Measurements from ENCODE around the gene TENM3.

The TENM3 gene

DNA sequence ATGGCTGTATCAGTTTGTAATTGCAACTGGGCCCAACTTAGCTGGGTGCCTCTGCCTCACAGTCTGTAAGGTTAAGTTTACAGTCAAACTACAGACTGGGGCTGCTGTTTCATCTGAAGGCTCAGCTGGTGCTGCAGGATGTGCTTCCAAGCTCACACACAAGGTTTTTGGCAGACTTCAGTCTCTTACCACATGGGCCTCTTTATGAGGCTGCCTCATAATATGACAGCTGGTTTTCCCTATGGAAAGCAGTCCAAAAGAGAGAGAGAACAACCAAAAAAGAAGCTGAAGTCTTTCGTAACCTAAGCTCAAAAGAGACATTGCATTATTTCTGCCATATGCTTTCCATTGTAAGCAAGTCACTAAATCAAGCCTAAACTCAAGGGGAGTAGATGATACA is 402.3 kb downstream of the TENM3 start:
- no peak for DNase-seq

DNA sequence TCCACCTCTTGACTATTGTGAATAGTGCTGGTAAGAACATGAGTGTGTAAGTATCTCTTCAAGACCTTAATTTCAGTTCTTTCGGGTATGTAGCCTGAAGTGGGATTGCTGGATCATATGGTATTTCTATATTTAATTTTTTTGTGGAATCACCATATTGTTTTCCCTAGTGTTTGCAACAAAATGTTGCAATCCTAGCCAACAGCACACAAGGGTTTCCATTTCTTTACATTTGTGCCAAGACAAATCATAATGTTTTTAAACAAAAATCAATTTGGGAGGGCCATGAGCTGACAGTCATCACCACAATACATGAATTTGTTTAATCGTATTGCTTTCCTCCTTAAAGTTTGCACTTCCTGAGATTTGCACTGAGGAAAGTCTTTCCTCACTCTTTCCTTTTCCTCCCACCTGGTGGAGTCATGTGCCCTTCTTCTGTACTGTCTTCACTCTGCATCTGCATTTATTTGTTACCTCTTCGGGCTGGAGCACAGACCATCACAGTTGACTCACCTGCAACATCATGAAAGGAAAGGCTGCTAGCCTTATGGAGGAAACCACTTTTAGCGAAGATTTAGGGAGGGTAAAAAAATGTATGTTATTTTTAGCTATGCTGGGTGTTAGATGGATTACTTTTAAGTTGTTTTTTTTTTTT is 404.6 kb downstream of the TENM3 start:
- no peak for DNase-seq

DNA sequence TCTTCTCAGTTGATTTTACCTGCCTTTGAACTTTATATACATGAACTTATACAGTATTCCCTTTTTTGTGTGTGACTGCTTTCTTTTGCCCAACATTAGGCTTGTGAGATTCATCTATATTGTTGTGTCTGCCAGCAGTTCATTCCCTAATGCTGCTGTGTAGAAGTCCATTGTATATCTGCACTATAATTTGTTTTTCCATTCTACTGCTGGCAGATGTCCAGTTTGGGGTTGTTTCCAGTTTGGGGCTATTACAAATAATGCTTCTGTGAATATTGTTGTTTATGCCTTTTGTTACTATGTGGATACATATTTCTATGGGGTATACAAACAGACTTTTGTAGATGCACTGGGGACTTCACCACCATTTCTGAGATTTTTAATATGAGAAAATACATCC is 405.6 kb downstream of the TENM3 start:
- no peak for DNase-seq

DNA sequence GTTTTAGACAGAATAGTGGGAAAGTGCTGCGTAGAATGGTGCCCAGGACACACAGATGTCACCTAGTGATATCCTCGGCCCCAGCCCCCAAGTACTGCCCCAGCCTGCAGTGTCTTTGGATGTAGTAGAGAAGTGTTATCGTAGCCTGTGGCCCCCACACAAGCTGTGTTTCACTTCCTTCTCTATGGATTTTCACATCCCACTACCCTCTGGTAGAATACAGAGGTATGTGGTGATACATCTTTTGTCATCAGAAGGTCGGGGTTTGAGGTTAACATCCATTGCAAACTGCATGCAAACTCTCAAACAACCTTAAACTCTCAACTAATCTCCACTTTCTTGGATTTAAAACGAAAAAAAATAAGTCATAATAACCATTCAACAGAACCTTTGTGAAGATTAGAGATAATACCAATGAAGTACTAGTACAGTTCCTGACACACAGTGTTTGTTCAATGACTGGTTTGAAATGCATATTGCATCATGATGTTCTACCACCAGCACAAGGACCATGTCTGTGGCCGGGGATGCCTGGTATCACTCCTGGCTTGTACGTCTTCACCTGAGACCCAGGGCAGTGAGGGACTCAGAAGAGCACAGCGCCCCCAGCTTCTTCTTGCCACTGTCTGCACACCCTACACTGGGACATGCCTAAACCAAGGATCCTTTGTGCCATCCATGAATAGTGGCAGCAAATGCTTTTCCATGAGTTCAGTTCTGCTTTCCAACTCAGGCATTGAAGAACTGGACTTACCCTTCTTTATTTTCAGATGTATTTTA is 406.7 kb downstream of the TENM3 start:
- no peak for DNase-seq

DNA sequence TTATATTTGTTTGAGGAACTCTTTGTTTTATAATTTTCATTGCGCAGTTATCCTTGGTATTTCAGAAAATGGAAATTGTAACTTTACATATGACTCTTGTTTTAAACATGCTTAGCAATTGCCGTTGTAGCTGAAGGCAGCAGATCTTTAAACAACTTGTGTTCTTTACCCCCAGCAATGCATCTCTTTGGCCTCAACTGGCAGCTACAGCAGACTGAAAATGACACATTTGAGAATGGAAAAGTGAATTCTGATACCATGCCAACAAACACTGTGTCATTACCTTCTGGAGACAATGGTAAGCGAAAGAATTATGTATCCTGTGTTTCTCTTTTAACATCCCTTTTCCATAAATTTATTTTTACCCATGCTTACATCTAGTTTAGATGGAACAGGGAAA is 410.4 kb downstream of the TENM3 start:
- no peak for DNase-seq

DNA sequence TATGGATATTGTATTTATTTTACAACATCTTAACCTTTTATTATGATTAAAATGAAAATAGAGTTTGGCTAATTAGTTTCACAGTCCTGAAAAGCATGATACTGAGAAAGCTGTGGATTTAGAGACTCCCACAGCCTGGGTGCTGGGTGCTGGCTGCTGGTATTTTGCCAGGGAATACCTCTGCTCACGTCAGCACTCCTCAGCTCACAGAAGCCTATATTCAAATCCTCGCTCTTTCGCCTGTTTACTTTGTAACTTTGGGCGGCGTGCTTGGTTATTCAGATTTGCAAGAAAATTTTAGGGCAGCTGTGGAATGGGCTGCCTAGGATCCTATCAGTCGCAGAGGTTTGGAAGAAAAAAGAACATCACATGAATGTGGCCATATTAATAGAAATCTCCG is 412.1 kb downstream of the TENM3 start:
- no peak for DNase-seq

DNA sequence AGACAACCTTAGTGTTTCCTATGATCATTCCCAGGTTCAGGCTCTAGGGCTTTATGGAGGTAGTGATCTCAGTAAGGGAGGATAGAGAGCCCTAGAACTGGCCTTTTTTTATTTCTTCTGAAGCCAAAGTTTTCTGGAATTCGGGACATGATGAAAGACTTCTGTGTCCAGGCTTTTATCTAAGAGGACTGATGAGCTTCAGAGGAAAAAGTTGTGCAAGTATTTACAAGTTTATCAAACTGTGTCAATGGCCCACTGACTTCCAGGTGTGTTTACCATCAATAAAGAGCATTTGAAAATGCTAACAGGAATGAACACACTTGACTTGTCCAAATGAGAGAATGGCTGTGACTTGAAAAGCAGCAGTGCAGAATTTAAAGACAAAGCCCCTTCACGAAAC is 419.3 kb downstream of the TENM3 start:
- no peak for DNase-seq

DNA sequence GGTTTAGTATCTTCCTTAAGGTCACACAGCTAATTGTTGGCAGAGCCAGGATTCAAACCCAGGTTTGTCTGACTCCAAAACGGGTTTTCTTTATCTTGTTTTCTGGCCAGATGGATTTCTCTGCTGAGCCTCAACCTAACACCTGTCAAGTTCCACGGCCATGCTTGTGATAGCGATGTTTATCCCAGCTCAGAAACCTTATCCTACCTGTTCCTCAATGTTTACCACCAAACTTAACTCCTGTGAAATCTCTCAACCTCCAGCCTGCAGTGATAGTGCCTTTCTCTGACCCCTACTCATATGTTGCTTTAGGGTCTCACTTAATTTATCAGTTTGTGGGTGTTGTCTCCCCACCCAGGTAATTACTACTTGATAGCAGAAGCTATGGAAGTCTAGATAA is 428.0 kb downstream of the TENM3 start:
- DNase-seq: no peak

DNA sequence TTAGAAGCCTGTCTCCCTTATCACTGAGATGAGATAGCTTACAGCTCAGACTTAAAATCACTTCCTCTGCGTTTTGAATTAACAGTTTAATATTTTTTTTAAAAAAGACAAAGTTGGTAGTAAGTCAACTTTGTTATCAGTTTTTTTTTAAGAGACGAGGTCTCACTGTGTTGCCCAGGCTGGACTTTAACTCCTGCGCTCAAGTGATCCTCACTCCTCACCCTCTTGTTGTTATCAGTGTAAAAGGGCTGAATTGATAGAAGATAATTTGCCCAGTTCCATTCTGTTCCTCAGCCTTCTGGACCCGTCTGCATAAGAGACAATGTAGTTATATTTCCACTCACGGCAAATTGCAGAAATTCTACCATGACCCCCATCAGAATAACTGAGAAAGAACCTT is 428.5 kb downstream of the TENM3 start:
- no peak for DNase-seq

DNA sequence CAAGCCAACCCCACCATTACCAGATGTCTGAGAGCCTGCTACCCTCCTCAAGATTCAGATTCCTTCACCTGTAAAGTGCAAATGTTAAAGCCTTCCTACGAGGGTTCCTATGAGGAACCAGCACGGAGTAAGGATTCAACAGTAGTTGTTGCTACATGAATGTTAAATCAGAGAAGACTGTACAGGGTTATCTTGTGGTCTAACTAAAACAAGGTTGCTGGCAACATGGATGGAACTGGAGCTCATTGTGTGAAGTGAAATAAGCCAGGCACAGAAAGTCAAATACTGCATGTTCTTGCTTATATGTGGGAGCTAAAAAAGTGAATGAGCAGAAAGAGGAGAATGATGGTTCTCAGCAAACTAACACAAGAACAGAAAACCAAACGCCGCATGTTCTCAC is 435.4 kb downstream of the TENM3 start:
- DNase-seq: no peak

DNA sequence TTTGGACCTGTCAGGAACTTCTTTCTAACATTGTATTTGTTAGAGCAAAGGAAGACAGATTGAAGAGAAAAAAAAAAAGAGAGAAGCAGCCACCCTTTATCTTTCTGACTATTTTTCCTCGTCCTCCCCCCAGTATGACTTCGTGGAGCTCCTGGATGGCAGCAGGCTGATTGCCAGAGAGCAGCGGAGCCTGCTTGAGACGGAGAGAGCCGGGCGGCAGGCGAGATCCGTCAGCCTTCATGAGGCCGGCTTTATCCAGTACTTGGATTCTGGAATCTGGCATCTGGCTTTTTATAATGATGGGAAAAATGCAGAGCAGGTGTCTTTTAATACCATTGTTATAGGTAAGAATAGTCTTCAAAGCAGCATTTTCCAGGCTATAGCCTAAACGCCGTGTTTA is 436.3 kb downstream of the TENM3 start:
- no peak for DNase-seq

DNA sequence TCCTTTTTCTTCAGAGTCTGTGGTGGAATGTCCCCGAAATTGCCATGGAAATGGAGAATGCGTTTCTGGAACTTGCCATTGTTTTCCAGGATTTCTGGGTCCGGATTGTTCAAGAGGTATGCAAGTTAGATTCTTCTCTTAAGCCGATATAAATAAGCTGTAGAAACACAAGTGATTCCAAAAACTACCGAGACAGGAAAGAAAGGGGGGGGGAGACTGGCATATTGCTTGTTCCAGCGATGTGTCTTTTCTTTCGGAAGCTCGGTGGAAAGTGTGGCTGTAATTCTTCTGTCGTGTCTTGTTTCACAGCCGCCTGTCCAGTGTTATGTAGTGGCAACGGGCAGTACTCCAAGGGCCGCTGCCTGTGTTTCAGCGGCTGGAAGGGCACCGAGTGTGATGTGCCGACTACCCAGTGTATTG is 437.0 kb downstream of the TENM3 start:
- DNase-seq: peak in 1 of 2 donors; percentile 8

DNA sequence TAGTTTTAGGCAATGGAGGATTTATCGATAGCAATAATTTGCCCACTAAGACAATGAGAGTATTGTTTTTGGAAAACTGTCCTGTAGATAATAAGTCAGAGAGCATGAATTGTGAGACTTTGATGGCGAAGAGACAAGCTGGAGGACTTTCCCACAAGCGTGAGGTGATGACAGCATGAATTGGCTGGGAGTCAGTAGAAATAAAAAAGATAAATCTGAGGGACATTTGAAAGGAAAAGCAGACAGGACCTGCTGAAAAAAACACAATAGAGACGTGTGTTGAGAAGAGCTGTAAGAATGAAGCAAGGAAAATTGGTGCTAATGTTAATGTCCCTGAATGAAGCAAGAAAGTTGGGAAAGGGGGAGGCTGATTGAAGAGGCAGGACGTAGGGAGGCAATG is 440.5 kb downstream of the TENM3 start:
- DNase-seq: no peak

DNA sequence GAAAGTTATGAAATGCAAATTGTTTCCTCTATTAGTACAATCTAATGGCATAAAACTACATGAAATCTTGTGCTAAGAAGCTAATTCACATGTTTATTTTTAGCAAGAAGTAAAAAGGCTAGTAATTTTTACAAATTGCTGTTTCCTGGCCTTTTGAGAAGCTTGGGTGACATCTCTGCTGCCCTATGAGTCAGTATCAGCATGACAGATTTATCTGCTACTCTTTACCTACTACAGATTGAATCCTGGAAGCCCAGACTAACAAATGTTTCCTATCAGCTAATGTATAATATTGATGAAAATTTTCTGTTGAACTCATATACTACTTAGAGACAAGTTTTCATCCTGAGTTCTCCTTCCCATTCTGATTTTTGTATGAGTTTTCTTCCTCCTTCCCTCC is 441.6 kb downstream of the TENM3 start:
- no peak for DNase-seq

DNA sequence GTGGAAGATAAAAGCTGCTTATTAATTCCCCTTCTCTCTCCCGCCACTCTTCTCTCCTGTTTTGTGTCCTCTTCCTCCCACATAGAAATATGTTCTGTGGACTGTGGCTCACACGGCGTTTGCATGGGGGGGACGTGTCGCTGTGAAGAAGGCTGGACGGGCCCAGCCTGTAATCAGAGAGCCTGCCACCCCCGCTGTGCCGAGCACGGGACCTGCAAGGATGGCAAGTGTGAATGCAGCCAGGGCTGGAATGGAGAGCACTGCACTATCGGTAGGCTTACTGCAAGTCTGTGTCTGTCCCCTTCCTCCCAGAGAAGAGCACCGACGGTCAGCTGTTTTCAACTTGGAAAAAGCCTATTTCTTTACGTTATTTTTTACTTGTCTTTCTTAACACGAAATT is 444.9 kb downstream of the TENM3 start:
- DNase-seq: no peak

DNA sequence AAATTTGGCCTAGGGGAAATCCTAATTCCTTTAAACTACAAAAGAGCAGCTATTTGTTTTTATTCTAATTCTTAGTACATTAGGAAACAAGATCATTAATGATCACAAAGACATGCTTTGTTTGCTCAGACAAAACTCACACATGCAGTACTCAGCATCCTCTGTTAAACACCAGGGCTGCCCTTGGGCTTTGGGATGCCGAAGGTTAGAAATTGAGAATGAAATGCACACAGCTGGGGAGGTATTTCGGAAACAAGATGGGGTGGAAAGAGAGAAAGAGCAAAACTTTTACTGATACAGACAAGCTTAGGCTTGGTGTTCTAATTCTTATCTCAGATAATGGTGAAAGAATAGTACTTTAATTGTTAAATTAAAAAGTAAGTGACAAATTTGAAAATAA is 451.3 kb downstream of the TENM3 start:
- DNase-seq: no peak

DNA sequence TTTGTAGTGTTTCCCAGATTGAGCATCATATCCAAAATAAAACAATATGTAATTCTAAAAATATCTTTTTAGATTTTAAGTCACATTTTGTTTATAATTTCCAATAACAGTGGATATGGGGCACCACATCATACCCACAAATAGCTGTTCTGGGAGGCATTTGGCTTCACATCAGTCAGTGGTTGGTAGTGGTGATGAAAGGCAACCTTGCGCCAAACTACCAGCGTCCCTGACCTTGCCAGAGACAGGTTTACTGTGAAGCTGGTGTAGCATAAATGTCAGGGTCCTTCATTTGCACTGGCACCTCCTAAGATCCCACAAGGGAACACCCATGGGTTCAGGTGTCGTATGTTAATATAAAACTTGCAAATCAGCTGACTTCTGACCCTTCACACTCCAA is 451.8 kb downstream of the TENM3 start:
- no peak for DNase-seq

DNA sequence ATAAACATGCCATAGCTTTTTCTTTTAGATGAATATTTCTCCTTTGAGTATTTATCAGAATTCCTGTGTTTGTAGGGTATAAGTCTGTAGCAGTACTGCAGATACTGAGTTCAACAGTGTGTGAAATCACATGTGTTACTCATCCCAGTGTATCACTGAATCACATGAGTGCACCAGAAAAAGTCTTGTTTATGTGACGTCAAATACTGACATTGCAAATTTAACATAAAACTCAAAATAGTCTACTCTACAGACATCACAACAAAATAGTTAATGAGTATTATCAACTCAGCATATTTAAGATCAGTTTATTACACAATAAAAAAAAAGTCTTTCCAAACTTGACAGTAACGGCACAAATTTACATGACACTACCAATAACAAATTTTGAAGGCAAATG is 452.6 kb downstream of the TENM3 start:
- DNase-seq: no peak

DNA sequence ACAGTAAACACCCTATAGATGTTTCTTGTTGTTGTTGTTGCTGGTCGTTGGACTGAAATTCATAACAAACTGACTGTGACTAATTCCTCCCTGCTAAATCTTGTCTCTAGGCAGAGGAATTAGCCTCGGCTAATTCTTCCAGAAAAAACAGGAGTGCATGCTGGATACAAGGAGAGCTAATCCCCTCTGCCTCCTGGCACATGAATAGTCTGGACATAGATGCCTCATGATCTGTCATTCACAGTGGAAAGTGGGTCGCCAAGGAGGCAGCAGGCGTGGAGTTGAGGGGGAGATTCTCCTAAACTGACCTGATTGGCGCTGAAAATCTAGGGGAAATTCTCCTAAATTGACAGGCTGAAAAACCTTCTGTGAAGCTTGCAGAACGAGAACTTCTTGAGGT is 453.9 kb downstream of the TENM3 start:
- no peak for DNase-seq

DNA sequence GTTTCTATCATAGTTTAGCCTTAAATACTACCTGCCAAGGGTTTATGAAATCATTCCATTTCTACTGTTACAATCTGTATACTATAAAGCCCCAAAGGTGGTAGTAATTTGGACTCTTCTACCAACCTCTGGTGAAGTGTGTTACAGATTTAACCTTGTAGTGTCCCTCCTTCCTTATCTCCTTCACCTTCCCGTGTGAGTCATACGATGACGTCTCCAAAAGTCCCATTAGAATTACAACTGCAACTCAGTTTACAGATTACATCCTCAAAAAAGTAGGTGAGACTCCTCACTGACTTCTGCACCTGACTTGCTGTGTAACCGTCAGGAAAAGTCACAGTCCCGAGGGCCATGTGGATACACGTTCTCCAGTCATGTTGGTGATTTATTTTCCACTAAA is 455.0 kb downstream of the TENM3 start:
- no peak for DNase-seq

DNA sequence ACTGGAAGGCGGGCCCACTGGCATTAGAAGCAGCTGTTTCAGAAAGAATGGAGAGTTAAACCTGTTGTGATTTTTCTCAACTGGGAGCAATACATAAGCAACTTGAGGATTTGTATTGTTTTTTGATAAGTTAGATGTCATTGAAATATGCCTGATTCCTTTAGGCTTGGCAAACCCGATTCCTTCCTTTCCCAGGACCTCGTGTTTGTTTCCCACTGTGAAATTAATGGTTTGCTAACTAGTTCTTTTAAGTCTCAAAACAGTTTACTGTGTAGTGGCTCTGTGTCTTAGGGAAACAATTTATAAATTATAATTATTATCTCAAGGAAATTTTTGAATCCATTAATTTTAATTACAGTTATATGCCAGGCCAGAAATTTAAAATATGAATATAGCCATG is 456.0 kb downstream of the TENM3 start:
- no peak for DNase-seq

DNA sequence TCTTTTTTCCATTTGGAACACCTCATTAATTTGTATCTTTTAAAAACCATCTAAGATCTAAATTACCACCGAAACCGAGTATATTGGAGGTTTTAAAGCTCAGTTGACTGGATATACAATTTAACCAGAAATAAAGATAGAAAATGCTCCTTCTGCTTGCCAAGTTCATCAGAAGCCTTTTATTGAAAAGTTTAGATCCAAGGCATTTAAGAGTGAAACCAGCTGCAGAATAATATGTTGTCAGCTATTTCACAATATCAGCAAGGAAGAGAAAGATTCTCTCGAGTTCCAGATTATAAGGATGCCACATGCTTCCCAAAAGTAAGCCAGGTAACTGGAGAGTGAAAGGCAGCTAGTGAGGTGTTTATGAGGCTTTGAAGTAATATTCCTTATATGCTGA is 456.6 kb downstream of the TENM3 start:
- DNase-seq: no peak

DNA sequence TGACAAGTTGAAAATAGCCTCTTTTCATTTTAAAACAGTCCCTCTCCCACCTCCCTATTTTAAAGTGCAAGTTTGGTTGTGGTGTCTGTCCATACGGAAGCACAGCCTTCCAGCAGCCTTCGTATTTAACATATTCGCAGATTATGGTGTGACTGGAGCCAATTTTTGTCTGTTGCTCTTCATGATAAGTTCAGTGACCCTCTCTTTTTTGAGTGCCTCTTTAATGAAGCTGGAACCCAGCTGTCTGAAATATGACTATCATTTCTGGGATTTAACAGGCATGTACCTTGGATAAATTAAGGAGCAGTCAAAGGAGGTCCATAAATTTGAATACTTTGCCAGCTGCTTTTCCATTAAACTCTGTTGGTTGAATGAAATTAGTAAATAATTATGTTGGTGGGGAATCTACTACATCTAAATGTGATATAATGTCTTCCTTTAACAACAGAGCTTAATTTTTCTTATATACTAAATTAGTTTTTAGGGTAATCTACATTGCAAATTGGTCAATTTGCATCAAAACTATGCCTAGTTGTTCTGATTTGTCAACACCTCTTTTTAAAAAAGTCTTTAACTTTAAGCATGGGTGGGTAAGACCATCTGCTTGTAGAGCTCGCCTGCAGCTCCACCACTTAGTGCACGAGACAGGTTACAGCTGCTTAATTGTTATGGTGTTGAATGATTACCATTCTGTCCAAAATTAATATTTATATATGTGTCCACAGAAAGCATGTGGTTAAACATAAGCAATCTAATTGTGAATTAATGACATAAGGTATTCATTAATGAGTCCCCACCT is 457.4 kb downstream of the TENM3 start:
- DNase-seq: no peak

DNA sequence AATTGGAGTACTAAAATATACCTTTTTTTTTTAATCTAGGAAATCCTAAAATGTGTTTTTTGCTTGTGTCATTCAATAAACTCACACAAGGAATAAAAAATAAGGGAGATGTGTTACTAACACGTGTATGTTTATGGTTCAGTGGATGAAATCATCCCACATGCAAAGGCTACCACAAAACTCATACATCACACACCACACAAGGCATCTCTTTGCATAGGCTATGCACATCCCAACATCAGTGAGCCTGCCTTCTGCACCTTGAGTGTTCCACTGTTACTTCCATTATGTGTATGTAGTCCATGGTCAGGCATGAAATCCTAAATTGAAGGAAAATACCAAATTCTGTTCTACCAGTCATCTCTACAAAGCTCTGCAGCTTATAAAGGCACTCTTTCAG is 460.9 kb downstream of the TENM3 start:
- DNase-seq: no peak
